ENCODE measurements around the gene PDLIM3.

The PDLIM3 gene

DNA sequence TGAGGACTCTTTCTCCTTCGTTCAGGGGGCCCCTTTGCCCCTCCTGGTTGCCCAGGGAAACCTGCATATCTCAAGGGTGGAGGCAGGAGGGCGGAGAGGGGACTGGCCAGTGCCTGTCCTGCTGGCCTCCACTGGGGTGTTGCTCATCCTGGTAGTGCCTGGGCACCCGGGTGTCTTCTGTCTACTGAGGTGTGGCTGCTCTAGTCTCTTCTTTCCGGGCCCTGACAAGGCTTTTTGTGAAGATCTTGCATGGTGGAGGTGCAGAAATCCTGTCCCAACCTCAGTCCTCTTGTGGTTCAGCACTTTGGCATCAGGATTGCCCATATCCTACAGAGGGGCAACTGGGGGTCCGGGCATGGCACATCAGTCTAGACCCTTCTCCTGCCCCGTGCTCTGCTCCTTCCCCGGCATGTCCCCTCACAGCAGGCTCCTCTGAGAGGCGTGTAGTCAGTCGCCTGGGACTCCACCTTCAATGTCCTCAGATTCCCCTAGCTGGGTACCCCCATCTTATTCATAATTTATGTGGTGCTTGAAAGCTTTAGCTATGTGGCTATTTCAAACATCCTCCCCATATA, 65.6 kb downstream of the PDLIM3 start:
- no peak for DNase-seq

DNA sequence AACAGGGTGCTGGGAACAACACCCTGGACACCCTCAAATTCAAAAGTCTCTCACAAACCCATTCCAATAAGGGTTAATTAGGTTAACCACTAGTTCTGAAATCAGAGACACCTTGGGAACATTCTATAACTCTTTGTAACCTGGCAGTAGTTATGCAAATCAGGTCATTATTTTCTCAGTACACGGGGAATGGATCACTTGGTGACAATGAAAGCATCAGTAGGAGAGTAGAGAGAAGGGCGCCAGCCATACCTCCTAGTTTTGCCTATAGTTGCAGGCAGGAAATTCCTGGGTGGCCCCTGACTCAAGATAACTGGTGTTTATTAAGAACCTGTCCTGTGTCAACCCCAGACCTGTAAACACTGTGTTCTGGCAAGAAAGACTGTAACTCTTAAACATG, 66.3 kb downstream of the PDLIM3 start:
- DNase-seq: no peak

DNA sequence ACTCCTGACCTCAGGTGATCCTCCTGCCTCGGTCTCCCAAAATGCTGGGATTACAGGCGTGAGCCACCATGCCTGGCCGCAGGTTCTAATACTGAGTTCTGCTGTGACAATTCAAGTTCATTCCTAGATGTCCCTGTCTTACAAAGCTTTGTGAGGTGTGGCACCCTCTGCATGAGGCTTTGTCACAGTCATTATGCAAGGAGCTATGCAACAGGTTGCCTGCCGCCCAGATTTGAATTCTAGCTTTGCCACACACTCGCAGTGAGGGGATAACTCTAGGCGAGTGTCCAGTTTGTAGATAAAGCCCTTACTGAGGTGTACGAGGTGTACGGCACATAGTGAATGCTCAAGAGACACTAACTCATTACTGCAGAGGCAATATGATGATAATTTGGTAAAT, 67.3 kb downstream of the PDLIM3 start:
- no peak for DNase-seq

GRCh38 chr4:185467101-185467500, 68.2 kb downstream of the PDLIM3 start:
- no peak for DNase-seq

DNA sequence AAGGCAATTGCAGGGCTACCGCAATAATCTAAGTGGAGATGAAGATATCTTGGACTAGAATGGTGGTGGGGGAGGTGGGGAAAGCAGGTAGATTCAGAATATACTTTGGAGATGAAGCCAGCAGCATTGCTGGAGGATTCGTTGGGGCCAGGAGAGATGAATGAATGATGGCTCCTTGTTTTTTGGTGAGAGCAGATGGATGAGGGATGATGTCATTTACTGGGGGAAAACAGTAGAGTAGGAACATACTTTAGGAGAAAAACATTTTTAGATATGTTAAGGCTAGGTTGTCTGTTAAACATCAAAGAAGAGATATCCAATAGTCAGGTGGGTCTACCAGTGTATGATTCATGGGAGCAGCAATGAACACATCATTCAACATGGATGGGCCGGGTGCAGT, 69.6 kb downstream of the PDLIM3 start:
- no peak for DNase-seq

DNA sequence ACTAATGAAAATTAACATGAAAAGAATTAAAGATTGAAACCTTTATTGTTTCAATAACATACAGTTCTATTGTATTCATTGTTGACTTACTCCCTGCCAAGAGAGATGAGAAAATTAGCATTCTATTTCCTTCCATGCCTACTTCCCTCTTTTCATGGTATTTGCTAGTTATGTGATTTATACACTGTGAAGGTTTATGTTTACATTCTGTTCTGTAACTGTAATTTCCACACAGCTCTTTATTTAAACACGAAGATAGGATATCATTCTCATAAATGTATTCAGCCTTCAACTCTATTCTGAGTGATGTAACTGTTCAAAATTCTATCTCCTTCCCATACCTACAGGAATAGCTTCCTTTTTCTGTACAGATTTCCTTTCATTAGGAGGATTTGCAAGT, 70.4 kb downstream of the PDLIM3 start:
- no peak for DNase-seq

DNA sequence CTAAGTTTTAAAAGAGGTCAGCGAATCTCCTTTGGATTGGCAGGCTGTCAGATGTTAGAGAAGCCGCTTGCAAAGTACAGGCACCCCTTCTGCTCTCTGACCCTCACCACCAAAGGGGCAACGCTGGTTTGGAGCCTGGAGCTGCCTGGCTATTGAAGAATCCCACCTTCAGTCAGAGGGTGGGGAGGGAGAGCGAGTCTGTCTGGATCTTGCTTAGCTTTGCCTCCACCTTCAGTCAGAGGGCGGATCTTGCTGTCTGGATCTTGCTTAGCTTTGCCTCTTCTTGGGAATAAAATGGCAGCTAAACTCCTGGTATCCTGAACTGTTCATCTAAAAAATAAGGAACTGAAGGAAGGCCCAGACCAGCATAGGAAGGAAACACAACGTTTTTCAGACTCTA, 71.1 kb downstream of the PDLIM3 start:
- no peak for DNase-seq

- no peak for DNase-seq
Observed at GRCh38 chr4:185463541-185463940, 71.8 kb downstream of the PDLIM3 start.

DNA sequence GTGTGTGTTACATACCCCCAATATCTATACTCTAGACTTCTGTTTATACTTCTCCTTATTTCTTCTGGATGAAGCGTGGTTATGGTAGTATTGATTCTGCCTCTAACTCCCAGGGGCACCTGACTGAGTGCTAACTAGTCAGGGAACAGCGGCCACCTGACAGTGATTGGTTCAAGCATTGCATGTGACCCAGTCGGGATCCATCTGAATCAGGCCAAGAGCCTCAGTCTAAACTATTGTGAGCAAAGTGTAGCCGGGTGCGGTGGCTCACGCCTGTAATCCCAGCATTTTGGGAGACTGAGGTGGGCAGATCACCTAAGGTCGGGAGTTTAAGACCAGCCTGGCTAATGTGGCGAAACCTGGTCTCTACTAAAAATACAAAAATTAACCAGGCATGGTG, 73.7 kb downstream of the PDLIM3 start:
- no peak for DNase-seq

GRCh38 chr4:185457136-185457535, 78.2 kb downstream of the PDLIM3 start:
- no peak for DNase-seq

GRCh38 chr4:185456131-185456530, 79.2 kb downstream of the PDLIM3 start:
- DNase-seq: no peak

All from CD4-positive, alpha-beta T cell treated with Interleukin-12 subunit alpha and Interleukin-12 subunit beta, for 1 hour (primary cell).